Suprapubic skin (tissue), 4 donors: Measurements from ENCODE around the gene GALC. TPM values are rescaled to one million over a fixed set of nuclear protein-coding genes. Genes with fewer than 3 reads are reported as not detected.

Experiments used
- DNase-seq, 2 donors: peaks; one replicate each; pipeline ENCODE4 v3.0.0-alpha.2; 2019; ENCODE audit warnings: low spot score in 2 of 2
- H3K27ac ChIP-seq: fragments of 200-600 bp; sonication (generic); one replicate; pipeline ENCODE4 v1.5.1; 2019
- H3K27me3 ChIP-seq: fragments of 200-600 bp; sonication (generic); one replicate; pipeline ENCODE4 v1.5.1; 2019
- H3K36me3 ChIP-seq: fragments of 200-600 bp; sonication (generic); one replicate; pipeline ENCODE4 v1.5.1; 2019
- H3K4me1 ChIP-seq: fragments of 200-600 bp; sonication (generic); one replicate; pipeline ENCODE4 v1.5.1; 2019
- H3K4me3 ChIP-seq: fragments of 200-600 bp; sonication (generic); one replicate; pipeline ENCODE4 v1.5.1; 2019; ENCODE audit warnings: mild to moderate bottlenecking
- H3K9me3 ChIP-seq: fragments of 200-600 bp; sonication (generic); one replicate; pipeline ENCODE4 v1.5.1; 2019
- EP300 ChIP-seq: sonication (generic); formaldehyde crosslinking; IDR thresholded peaks from one replicate; pipeline ENCODE4 v1.6.1; 2017; ENCODE audit warnings: antibody characterized with exemption
- POLR2A ChIP-seq, 2 donors: fragments of 450-650 bp; IDR thresholded peaks; one replicate each; pipeline ENCODE4 v1.6.1; 2017; ENCODE audit warnings: antibody characterized with exemption in 2 of 2, mild to moderate bottlenecking in 2 of 2, moderate library complexity in 2 of 2
- POLR2AphosphoS5 ChIP-seq, 3 donors: sonication (generic); formaldehyde crosslinking; IDR thresholded peaks; one replicate each; pipeline ENCODE4 v1.6.1; 2017; ENCODE audit warnings: antibody characterized with exemption in 3 of 3
- whole genome bisulfite sequencing: methylation state at CpG from one replicate; pipeline ENCODE4 v1.1.5; 2018; 5-methylcytosine and 5-hydroxymethylcytosine counted together
- total RNA-seq, 4 donors: library from RNA; depleted of rRNA; stranded (reverse); fragments of >200 nt; gene quantifications; one replicate each; pipeline ENCODE4 v1.1.0, GENCODE V29; 2016
- TF ChIP-seq, protein P1 (sequence below), 2 donors: fragments of 200-600 bp in 1 of 2; fragments of 450-650 bp in 1 of 2; sonication (generic) in 1 of 2; IDR thresholded peaks; one replicate each; pipeline ENCODE4 v1.5.1; 2016 to 2019; ENCODE audit warnings: antibody characterized with exemption in 2 of 2, mild to moderate bottlenecking in 1 of 2, moderate library complexity in 1 of 2

GALC gene
- total RNA-seq, 4 donors from 2014 or later = 15.0 to 19.5 (median 17.4) TPM

DNA sequence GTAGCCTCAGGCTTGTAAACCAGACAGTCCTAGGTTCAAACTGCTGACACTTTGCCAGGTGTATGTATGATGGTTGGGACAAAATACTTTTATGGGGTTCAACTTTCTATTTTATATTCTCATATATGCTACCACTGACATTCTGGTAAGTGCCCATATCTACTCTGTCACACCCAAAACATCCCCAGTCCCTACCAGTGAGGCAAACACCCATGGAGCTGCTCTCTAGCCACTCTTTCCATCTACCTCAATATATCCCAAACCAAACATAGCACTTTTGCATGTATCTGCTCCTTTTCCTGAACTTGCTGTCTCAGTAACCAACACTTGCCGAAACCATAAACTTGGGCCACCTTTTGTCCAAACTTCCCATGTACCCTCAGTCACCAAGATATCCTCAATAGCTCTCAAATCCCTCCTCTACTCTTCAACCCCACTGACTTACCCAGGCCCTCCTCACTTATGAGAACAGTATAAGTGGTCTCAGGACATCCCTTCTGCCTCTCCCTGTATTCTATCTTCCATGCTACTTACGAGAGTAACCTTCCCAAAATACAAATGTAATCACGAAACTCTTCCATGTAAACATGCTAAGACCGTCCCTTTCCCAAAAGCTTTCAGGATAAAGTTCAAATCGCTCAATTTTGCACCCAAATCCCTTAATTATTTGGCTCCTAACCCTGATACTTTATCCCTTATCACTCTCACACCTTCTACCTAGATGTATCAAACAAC is 3.6 kb downstream of the GALC start:
- Histone ChIP-seq H3K4me1 (peaks cover 20% of the 10 kb centered on the region), H3K36me3 (peaks cover 9% of the 10 kb centered on the region), H3K27me3 (no peaks in the 10 kb centered on the region), H3K27ac (no peak overlapping the region), H3K9me3 (no peaks in the 10 kb centered on the region), H3K4me3 (no peak overlapping the region)
- no peak for DNase-seq
- TF ChIP-seq POLR2AphosphoS5 (IDR thresholded peaks at IDR 0.05) (no peak), POLR2A (IDR thresholded peaks at IDR 0.05) (no peak), EP300 (no peak)
- TF ChIP-seq, protein P1, sequence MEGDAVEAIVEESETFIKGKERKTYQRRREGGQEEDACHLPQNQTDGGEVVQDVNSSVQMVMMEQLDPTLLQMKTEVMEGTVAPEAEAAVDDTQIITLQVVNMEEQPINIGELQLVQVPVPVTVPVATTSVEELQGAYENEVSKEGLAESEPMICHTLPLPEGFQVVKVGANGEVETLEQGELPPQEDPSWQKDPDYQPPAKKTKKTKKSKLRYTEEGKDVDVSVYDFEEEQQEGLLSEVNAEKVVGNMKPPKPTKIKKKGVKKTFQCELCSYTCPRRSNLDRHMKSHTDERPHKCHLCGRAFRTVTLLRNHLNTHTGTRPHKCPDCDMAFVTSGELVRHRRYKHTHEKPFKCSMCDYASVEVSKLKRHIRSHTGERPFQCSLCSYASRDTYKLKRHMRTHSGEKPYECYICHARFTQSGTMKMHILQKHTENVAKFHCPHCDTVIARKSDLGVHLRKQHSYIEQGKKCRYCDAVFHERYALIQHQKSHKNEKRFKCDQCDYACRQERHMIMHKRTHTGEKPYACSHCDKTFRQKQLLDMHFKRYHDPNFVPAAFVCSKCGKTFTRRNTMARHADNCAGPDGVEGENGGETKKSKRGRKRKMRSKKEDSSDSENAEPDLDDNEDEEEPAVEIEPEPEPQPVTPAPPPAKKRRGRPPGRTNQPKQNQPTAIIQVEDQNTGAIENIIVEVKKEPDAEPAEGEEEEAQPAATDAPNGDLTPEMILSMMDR (IDR thresholded peaks at IDR 0.05) = no peak
- 96% methylated on average over 5 of the region's 5 CpGs for WGBS

DNA sequence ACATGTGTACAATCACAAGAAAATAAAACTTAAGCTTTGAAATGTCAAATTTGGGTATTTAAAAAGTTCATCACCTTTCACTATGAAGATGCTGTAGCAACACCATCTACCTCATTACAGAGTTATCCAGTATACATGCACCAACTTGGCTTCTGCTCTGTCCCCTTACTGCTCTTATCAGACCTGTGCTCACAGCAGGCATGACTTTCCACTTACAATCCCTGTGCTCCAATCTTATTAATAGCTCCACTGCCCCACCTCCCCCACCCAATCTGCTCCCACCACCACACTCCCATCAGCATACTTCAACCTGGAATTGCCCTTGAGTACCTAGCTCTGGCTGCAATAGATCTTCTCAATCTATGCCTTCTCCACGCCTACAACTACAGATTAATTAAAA is 13.3 kb downstream of the GALC start:
- H3K9me3 ChIP-seq = no peaks in the 10 kb centered on the region
- no peak overlapping the region for H3K4me3 ChIP-seq
- WGBS = 96% methylated on average over 1 of the region's 1 CpG
- no peaks in the 10 kb centered on the region for H3K27me3 ChIP-seq
- H3K36me3 ChIP-seq = peaks cover 26% of the 10 kb centered on the region
- H3K27ac ChIP-seq = no peak overlapping the region
- DNase-seq = no peak
- H3K4me1 ChIP-seq = no peaks in the 10 kb centered on the region
- no peak for TF ChIP-seq EP300
- TF ChIP-seq POLR2AphosphoS5 (IDR thresholded peaks at IDR 0.05) = no peak
- TF ChIP-seq, protein P1 (IDR thresholded peaks at IDR 0.05) = no peak
- no peak for TF ChIP-seq POLR2A (IDR thresholded peaks at IDR 0.05)

DNA sequence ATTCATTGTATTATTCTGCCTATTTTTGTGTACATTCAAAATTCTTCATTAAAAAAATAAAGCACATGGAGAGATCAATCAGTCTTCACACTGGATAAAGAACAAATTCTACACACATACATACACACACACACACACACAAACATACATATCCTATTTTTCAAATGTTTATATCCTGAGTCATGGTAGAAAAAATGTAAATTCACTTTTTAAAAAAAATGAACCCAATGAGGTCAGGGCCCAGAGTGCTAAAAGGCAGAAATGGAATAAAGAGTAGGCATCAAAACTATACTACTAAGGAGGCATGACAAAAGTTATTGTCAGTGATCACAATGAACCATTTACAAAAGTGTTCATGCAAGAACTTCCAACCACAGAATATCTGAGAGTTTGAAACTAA is 17.3 kb downstream of the GALC start:
- H3K9me3 ChIP-seq = no peaks in the 10 kb centered on the region
- TF ChIP-seq POLR2AphosphoS5 (IDR thresholded peaks at IDR 0.05) = no peak
- TF ChIP-seq, protein P1 (IDR thresholded peaks at IDR 0.05) = no peak
- TF ChIP-seq POLR2A (IDR thresholded peaks at IDR 0.05) = no peak
- no peak for TF ChIP-seq EP300
- H3K4me1 ChIP-seq = no peaks in the 10 kb centered on the region
- H3K4me3 ChIP-seq = no peak overlapping the region
- DNase-seq = no peak
- H3K36me3 ChIP-seq = peaks cover 20% of the 10 kb centered on the region
- H3K27me3 ChIP-seq = no peaks in the 10 kb centered on the region
- H3K27ac ChIP-seq = no peak overlapping the region

DNA sequence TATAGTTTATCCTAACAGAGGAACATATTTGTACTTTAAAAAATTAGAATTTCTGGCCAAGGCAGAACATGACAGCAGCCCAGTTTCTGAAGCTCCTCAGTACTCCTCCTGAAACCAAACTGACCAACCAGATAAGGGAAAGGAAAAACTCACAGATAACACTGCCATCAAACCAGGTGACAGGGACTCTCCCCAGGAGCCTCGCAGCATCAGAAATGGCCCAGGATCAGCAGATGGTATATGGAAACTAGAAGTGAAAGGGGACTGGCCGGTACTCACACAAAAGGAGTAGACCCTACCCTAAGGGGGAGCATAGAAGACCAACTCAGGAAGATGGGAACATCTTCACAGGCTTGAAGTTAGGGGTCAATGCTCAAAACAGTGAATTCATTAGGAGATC is 22.0 kb downstream of the GALC start:
- peaks cover 14% of the 10 kb centered on the region for H3K36me3 ChIP-seq
- no peak for DNase-seq
- H3K9me3 ChIP-seq = no peaks in the 10 kb centered on the region
- no peak overlapping the region for H3K4me3 ChIP-seq
- no peaks in the 10 kb centered on the region for H3K4me1 ChIP-seq
- no peaks in the 10 kb centered on the region for H3K27me3 ChIP-seq
- TF ChIP-seq, protein P1 (IDR thresholded peaks at IDR 0.05) = no peak
- TF ChIP-seq POLR2AphosphoS5 (IDR thresholded peaks at IDR 0.05) (no peak), POLR2A (IDR thresholded peaks at IDR 0.05) (no peak), EP300 (no peak)
- no peak overlapping the region for H3K27ac ChIP-seq
- WGBS = 90% methylated on average over 2 of the region's 2 CpGs

DNA sequence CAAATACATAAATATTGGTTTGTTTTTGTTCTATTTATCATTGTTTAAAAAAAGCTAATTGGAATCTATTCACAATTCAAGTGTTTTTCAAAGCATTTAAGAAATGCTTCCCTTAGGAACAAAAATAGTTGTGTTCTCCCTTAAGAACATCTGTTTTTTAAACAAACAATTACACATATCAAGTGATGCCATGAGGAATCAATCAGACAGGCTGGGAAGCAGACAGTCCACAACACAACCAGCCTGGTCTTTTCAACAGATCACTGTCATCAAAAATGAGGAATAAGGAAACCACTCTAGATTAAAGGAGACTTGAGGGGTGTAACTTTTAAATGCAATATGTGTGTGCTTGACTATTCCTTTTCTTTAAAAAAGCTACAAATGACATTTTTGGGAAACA is 25.5 kb downstream of the GALC start:
- no peak for DNase-seq
- Histone ChIP-seq H3K4me1 (no peaks in the 10 kb centered on the region), H3K27ac (no peak overlapping the region), H3K9me3 (no peaks in the 10 kb centered on the region), H3K36me3 (peaks cover 18% of the 10 kb centered on the region), H3K4me3 (no peak overlapping the region), H3K27me3 (no peaks in the 10 kb centered on the region)
- TF ChIP-seq, protein P1 (IDR thresholded peaks at IDR 0.05) = no peak
- TF ChIP-seq EP300 (no peak), POLR2A (IDR thresholded peaks at IDR 0.05) (no peak), POLR2AphosphoS5 (IDR thresholded peaks at IDR 0.05) (no peak)
